Testis (tissue), 3 donors: Measurements from ENCODE around the gene IMMP2L. TPM values are rescaled to one million over a fixed set of nuclear protein-coding genes. Genes with fewer than 3 reads are reported as not detected.

Experiments used
- DNase-seq: peaks from one replicate; pipeline ENCODE4 v3.0.0-alpha.2; 2019
- H3K27ac ChIP-seq, 2 donors: fragments of 200-600 bp; sonication (generic); one replicate each; pipeline ENCODE4 v1.5.1; 2019
- H3K27me3 ChIP-seq: fragments of 200-600 bp; sonication (generic); one replicate; pipeline ENCODE4 v1.5.1; 2019
- H3K36me3 ChIP-seq: fragments of 200-600 bp; sonication (generic); one replicate; pipeline ENCODE4 v1.5.1; 2017; ENCODE audit warnings: low read depth; ENCODE audit errors: missing control alignments
- H3K4me1 ChIP-seq: fragments of 200-600 bp; sonication (generic); one replicate; pipeline ENCODE4 v1.5.1; 2019
- H3K4me3 ChIP-seq, 2 donors: fragments of 200-600 bp; sonication (generic); one replicate each; pipeline ENCODE4 v1.5.1; 2017 to 2019
- H3K9me3 ChIP-seq: fragments of 200-600 bp; sonication (generic); one replicate; pipeline ENCODE4 v1.5.1; 2017
- POLR2A ChIP-seq: fragments of 450-650 bp; IDR thresholded peaks from one replicate; pipeline ENCODE4 v1.6.1; 2017; ENCODE audit warnings: antibody characterized with exemption, mild to moderate bottlenecking, moderate library complexity
- WGBS, 2 donors: methylation state at CpG; one replicate each; pipeline ENCODE4 v1.1.5; 2018; 5-methylcytosine and 5-hydroxymethylcytosine counted together
- intact Hi-C: fragments of 100-400 bp; cut with DNase I; formaldehyde crosslinking; loops from one replicate; pipeline ENCODE4 v1.15.1; 2023; ENCODE audit warnings: low total_unique reads
- polyA plus RNA-seq: library from polyadenylated mRNA; stranded (reverse); fragments of 350-450 nt; fragmentation: Illumina TruSeq; extraction: RNeasy Lipid Tissue Mini Kit (QIAGEN cat#74804); gene quantifications from one replicate; pipeline ENCODE4 v1.2.3, GENCODE V29; 2014; ENCODE audit warnings: low read depth, low replicate concordance; ENCODE audit not compliant: insufficient read depth
- total RNA-seq, 2 donors: library from RNA; depleted of rRNA; stranded (reverse); fragments of >200 nt; gene quantifications; one replicate each; pipeline ENCODE4 v1.2.3, GENCODE V29; 2016
- TF ChIP-seq, protein P1 (sequence below), 3 experiments: fragments of 450-650 bp in 2 of 3; fragments of 200-600 bp in 1 of 3; sonication (generic) in 1 of 3; IDR thresholded peaks; one replicate each; pipeline ENCODE4 v1.5.1; 2016 to 2019; ENCODE audit warnings: antibody characterized with exemption in 3 of 3, mild to moderate bottlenecking in 2 of 3, moderate library complexity in 1 of 3

Gene IMMP2L
- total and polyA plus RNA-seq, 3 donors from 2014 or later = 10.7 to 12.4 (median 11.2) TPM

DNA sequence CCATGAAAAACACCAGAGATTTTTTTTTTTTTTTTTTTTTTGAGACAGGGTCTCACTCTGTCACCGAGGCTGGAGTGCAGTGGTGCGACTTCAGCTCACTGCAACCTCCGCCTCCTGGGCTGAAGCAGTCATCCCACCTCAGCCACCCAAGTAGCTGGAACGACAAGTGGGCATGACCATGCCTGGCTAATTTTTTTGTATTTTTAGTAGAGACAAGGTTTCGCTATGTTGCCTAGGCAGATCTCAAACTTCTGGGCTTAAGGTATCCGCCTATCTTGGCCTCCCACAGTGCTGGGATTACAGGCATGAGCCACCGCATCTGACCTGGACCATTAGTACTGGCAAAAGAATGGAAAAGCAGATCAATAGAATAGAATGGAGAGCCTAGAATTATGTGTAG lies 530.4 kb downstream of the IMMP2L start:
- H3K27ac ChIP-seq = no peak overlapping the region
- WGBS, 2 donors = 92 to 97% methylated on average over 7 of the region's 7 CpGs
- no peak overlapping the region for H3K4me3 ChIP-seq
- H3K36me3 ChIP-seq = no peaks in the 10 kb centered on the region
- intact Hi-C loops = no loop called here
- no peaks in the 10 kb centered on the region for H3K4me1 ChIP-seq
- H3K27me3 ChIP-seq = no peaks in the 10 kb centered on the region
- DNase-seq = no peak
- TF ChIP-seq, protein P1, sequence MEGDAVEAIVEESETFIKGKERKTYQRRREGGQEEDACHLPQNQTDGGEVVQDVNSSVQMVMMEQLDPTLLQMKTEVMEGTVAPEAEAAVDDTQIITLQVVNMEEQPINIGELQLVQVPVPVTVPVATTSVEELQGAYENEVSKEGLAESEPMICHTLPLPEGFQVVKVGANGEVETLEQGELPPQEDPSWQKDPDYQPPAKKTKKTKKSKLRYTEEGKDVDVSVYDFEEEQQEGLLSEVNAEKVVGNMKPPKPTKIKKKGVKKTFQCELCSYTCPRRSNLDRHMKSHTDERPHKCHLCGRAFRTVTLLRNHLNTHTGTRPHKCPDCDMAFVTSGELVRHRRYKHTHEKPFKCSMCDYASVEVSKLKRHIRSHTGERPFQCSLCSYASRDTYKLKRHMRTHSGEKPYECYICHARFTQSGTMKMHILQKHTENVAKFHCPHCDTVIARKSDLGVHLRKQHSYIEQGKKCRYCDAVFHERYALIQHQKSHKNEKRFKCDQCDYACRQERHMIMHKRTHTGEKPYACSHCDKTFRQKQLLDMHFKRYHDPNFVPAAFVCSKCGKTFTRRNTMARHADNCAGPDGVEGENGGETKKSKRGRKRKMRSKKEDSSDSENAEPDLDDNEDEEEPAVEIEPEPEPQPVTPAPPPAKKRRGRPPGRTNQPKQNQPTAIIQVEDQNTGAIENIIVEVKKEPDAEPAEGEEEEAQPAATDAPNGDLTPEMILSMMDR (IDR thresholded peaks at IDR 0.05) = no peak
- TF ChIP-seq POLR2A = no peak
- no peaks in the 10 kb centered on the region for H3K9me3 ChIP-seq

DNA sequence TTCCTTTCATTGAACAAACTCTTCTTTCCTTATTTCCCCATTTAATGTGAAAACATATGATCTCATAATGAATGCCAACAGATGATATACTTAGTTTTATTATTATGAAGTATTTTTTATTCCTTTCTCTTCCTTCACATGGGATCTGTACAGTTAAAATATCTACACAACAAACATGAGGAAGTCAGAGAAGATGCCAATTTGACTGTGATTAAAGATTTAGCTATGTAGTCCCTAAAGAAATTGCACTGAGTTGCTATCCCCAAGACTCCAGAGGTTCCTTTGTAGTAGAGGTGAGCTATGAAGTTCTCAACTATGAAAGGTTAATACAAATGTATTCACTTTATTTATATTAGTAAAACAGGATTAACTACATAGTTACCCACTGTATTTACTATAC lies 532.0 kb downstream of the IMMP2L start:
- H3K4me3 ChIP-seq = no peak overlapping the region
- H3K36me3 ChIP-seq = no peaks in the 10 kb centered on the region
- DNase-seq = no peak
- H3K9me3 ChIP-seq = no peaks in the 10 kb centered on the region
- no peaks in the 10 kb centered on the region for H3K27me3 ChIP-seq
- intact Hi-C loops = no loop called here
- H3K4me1 ChIP-seq = no peaks in the 10 kb centered on the region
- no peak for TF ChIP-seq POLR2A
- TF ChIP-seq, protein P1 (IDR thresholded peaks at IDR 0.05) = no peak
- no peak overlapping the region for H3K27ac ChIP-seq

DNA sequence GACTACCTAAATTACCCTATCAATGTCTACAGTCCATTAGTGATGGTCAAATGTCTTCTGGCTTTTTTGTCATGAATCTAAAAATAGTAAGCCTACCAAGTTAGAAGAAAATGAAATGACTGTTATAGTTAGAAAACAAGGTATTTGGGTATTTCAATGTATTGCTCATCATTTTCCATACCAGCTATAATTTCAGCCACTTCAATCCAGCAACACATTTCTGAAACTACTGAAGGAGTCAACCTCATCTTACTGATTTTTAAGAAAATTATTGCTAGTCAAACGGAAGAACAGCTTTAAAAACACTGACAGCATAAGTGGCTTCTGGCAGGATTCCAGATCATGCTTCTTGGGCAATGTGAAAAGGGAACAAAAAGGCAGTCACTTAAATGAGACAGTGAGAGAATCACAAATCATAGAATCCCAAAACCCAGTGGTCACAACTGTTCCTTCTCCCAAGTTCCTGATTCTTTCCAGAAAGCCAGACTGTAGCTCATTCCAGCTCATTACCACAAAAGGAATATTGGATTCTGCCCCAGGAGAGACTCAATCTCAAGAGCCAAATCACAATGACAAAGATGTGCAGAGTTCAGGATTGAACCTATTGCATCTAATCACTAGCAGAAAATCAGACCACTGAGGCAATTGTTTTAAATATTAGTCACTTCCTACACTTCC lies 532.6 kb downstream of the IMMP2L start:
- Histone ChIP-seq H3K4me3 (no peak overlapping the region), H3K27me3 (no peaks in the 10 kb centered on the region), H3K4me1 (no peaks in the 10 kb centered on the region), H3K27ac (no peak overlapping the region), H3K36me3 (no peaks in the 10 kb centered on the region), H3K9me3 (no peaks in the 10 kb centered on the region)
- intact Hi-C loops = no loop called here
- DNase-seq = peak; percentile 16
- TF ChIP-seq, protein P1 (IDR thresholded peaks at IDR 0.05) = no peak
- no peak for TF ChIP-seq POLR2A
- WGBS, 2 donors = 46 to 57% methylated on average over 1 of the region's 1 CpG

DNA sequence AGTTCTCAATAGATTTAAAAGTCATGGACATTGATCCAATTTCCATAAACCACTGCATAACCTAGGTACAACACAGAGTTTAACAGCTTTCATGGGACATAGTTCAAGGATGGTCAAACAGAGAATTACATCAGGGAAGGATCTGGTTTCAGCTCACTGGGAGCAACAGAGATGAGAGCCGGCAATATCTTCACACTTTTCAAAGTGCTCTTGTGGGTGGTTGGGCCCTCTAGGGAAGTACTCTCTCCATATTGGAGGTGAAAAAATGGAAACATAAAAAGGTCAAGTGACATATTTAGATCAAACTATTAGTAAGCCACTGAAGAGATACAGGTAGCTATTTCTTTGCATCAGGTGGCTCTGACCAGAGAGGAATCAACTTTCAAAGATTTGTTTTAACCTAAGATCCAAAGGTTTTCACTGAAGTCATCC lies 533.1 kb downstream of the IMMP2L start:
- no peak overlapping the region for H3K27ac ChIP-seq

More for the DNA sequence above, 533.1 kb downstream of the IMMP2L start:
- WGBS, 2 donors = 71 to 72% methylated on average over 1 of the region's 1 CpG
- TF ChIP-seq POLR2A = no peak
- TF ChIP-seq, protein P1 (IDR thresholded peaks at IDR 0.05) = no peak
- H3K9me3 ChIP-seq = no peaks in the 10 kb centered on the region
- no peak overlapping the region for H3K4me3 ChIP-seq
- no peaks in the 10 kb centered on the region for H3K4me1 ChIP-seq
- DNase-seq = no peak
- intact Hi-C loops = no loop called here
- no peaks in the 10 kb centered on the region for H3K27me3 ChIP-seq
- no peaks in the 10 kb centered on the region for H3K36me3 ChIP-seq
